ENCODE results near the gene BET1L. TPM values are rescaled to one million over a fixed set of nuclear protein-coding genes. Genes with fewer than 3 reads are reported as not detected.

The BET1L gene
- total RNA-seq = 42.0 and 48.7 TPM in 2 replicates

- Mint-ChIP-seq H3K9me3 (no peaks in the 10 kb centered on the region), H3K27ac (peak within 1 kb of the TSS; percentile 98), H3K4me3 (peak within 1 kb of the TSS; percentile 89), H3K4me1 (ENCODE audit: low read depth) (peaks cover 55% of the 10 kb centered on the region), H3K36me3 (ENCODE audit: low read depth) (peaks cover 35% of the 10 kb centered on the region), H3K27me3 (ENCODE audit: insufficient read depth) (no peaks in the 10 kb centered on the region)
- intact Hi-C loops (cut with micrococcal nuclease) = loop anchor here (1.0 to 5.0 kb wide), 7 partner anchors 29 to 600 kb away; partner anchors contain the start of genes PHRF1, PIDD1, PSMD13 and RNH1
- DNase-seq (ENCODE audit: low spot score) = peak; percentile 97
Measured at GRCh38 chr11:207208-207862, at the start of gene BET1L, which contains the start of gene RIC8A. TSS of gene BET1L (minus strand) at chr11:207399. CDS start at chr11:207321, 78 bp downstream. TSS of gene RIC8A (plus strand) at chr11:207708. CDS start at chr11:208855, 1,147 bp downstream.

- intact Hi-C loops (cut with micrococcal nuclease) = no loop called here
- Mint-ChIP-seq H3K4me1 (ENCODE audit: low read depth) (peaks cover 9% of the 10 kb centered on the region), H3K27me3 (ENCODE audit: insufficient read depth) (peaks cover 8% of the 10 kb centered on the region), H3K4me3 (no peak overlapping the region), H3K9me3 (no peaks in the 10 kb centered on the region), H3K27ac (no peak overlapping the region), H3K36me3 (ENCODE audit: low read depth) (peaks cover 29% of the 10 kb centered on the region)
- DNase-seq (ENCODE audit: low spot score) = no peak
Measured at GRCh38 chr11:255816-256215, 48.6 kb upstream of the BET1L start.

GRCh38 chr11:255176-255575 is 48.0 kb upstream of the BET1L start:
- no peak overlapping the region for H3K27ac Mint-ChIP-seq
- H3K4me3 Mint-ChIP-seq = no peak overlapping the region
- no peak for DNase-seq (ENCODE audit: low spot score)
- no peaks in the 10 kb centered on the region for H3K9me3 Mint-ChIP-seq
- peaks cover 34% of the 10 kb centered on the region for H3K36me3 Mint-ChIP-seq (ENCODE audit: low read depth)
- H3K4me1 Mint-ChIP-seq (ENCODE audit: low read depth) = peaks cover 15% of the 10 kb centered on the region
- peaks cover 8% of the 10 kb centered on the region for H3K27me3 Mint-ChIP-seq (ENCODE audit: insufficient read depth)
- intact Hi-C loops (cut with micrococcal nuclease) = no loop called here

GRCh38 chr11:253886-254270 is 46.7 kb upstream of the BET1L start:
- DNase-seq (ENCODE audit: low spot score) = no peak
- H3K4me1 Mint-ChIP-seq (ENCODE audit: low read depth) = peaks cover 21% of the 10 kb centered on the region
- peak overlapping the region; percentile 34 for H3K27ac Mint-ChIP-seq
- H3K36me3 Mint-ChIP-seq (ENCODE audit: low read depth) = peaks cover 40% of the 10 kb centered on the region
- H3K9me3 Mint-ChIP-seq = no peaks in the 10 kb centered on the region
- peaks cover 8% of the 10 kb centered on the region for H3K27me3 Mint-ChIP-seq (ENCODE audit: insufficient read depth)
- no peak overlapping the region for H3K4me3 Mint-ChIP-seq
- intact Hi-C loops (cut with micrococcal nuclease) = loop anchor here (5.0 kb wide), 1 partner anchor 33 kb away; the partner anchor contains the start of gene PGGHG

- H3K27me3 Mint-ChIP-seq (ENCODE audit: insufficient read depth) = peaks cover 5% of the 10 kb centered on the region
- DNase-seq (ENCODE audit: low spot score) = no peak
- H3K4me1 Mint-ChIP-seq (ENCODE audit: low read depth) = peaks cover 26% of the 10 kb centered on the region
- no peak overlapping the region for H3K4me3 Mint-ChIP-seq
- intact Hi-C loops (cut with micrococcal nuclease) = loop anchor here (5.0 kb wide), 1 partner anchor 34 kb away; the partner anchor contains the start of gene PGGHG
- H3K36me3 Mint-ChIP-seq (ENCODE audit: low read depth) = peaks cover 46% of the 10 kb centered on the region
- no peaks in the 10 kb centered on the region for H3K9me3 Mint-ChIP-seq
- H3K27ac Mint-ChIP-seq = no peak overlapping the region
Measured at GRCh38 chr11:253160-253885, 46.1 kb upstream of the BET1L start.

- DNase-seq (ENCODE audit: low spot score) = no peak
- Mint-ChIP-seq H3K27ac (no peak overlapping the region), H3K27me3 (ENCODE audit: insufficient read depth) (no peaks in the 10 kb centered on the region), H3K36me3 (ENCODE audit: low read depth) (peaks cover 51% of the 10 kb centered on the region), H3K4me1 (ENCODE audit: low read depth) (peaks cover 26% of the 10 kb centered on the region), H3K4me3 (no peak overlapping the region), H3K9me3 (no peaks in the 10 kb centered on the region)
- intact Hi-C loops (cut with micrococcal nuclease) = loop anchor here (5.0 kb wide), 1 partner anchor 35 kb away; the partner anchor contains the start of gene PGGHG
Measured at GRCh38 chr11:252666-253065, 45.5 kb upstream of the BET1L start.

GRCh38 chr11:251550-251949 is 44.4 kb upstream of the BET1L start:
- peaks cover 26% of the 10 kb centered on the region for H3K4me1 Mint-ChIP-seq (ENCODE audit: low read depth)
- no peaks in the 10 kb centered on the region for H3K9me3 Mint-ChIP-seq
- H3K4me3 Mint-ChIP-seq = no peak overlapping the region
- no peaks in the 10 kb centered on the region for H3K27me3 Mint-ChIP-seq (ENCODE audit: insufficient read depth)
- peaks cover 61% of the 10 kb centered on the region for H3K36me3 Mint-ChIP-seq (ENCODE audit: low read depth)
- H3K27ac Mint-ChIP-seq = peak overlapping the region; percentile 80
- intact Hi-C loops (cut with micrococcal nuclease) = loop anchor here (2.0 to 5.0 kb wide), 3 partner anchors 36 to 103 kb away; partner anchors contain the start of gene PGGHG
- no peak for DNase-seq (ENCODE audit: low spot score)

GRCh38 chr11:250740-251299 is 43.6 kb upstream of the BET1L start:
- intact Hi-C loops (cut with micrococcal nuclease) = loop anchor here (2.0 to 5.0 kb wide), 3 partner anchors 36 to 104 kb away; partner anchors contain the start of gene PGGHG
- Mint-ChIP-seq H3K9me3 (no peaks in the 10 kb centered on the region), H3K36me3 (ENCODE audit: low read depth) (peaks cover 64% of the 10 kb centered on the region), H3K27me3 (ENCODE audit: insufficient read depth) (no peaks in the 10 kb centered on the region), H3K4me3 (no peak overlapping the region), H3K27ac (peak overlapping the region; percentile 1), H3K4me1 (ENCODE audit: low read depth) (peaks cover 26% of the 10 kb centered on the region)
- peak; percentile 65 for DNase-seq (ENCODE audit: low spot score)

GRCh38 chr11:250274-250673 is 43.1 kb upstream of the BET1L start:
- Mint-ChIP-seq H3K9me3 (no peaks in the 10 kb centered on the region), H3K27ac (no peak overlapping the region), H3K27me3 (ENCODE audit: insufficient read depth) (no peaks in the 10 kb centered on the region), H3K4me3 (no peak overlapping the region), H3K4me1 (ENCODE audit: low read depth) (peaks cover 28% of the 10 kb centered on the region), H3K36me3 (ENCODE audit: low read depth) (peaks cover 69% of the 10 kb centered on the region)
- DNase-seq (ENCODE audit: low spot score) = no peak
- intact Hi-C loops (cut with micrococcal nuclease) = loop anchor here (2.0 to 5.0 kb wide), 3 partner anchors 37 to 105 kb away; partner anchors contain the start of gene PGGHG

- no peaks in the 10 kb centered on the region for H3K9me3 Mint-ChIP-seq
- no peak for DNase-seq (ENCODE audit: low spot score)
- H3K4me1 Mint-ChIP-seq (ENCODE audit: low read depth) = peaks cover 37% of the 10 kb centered on the region
- no peaks in the 10 kb centered on the region for H3K27me3 Mint-ChIP-seq (ENCODE audit: insufficient read depth)
- intact Hi-C loops (cut with micrococcal nuclease) = no loop called here
- peaks cover 75% of the 10 kb centered on the region for H3K36me3 Mint-ChIP-seq (ENCODE audit: low read depth)
- no peak overlapping the region for H3K4me3 Mint-ChIP-seq
- H3K27ac Mint-ChIP-seq = peak overlapping the region; percentile 6
Measured at GRCh38 chr11:249062-249461, 41.9 kb upstream of the BET1L start.

GRCh38 chr11:244376-244775 is 37.2 kb upstream of the BET1L start:
- intact Hi-C loops (cut with micrococcal nuclease) = loop anchor here (1.0 kb wide), 1 partner anchor 8 kb away; the partner anchor contains the start of genes PSMD13 and SIRT3
- DNase-seq (ENCODE audit: low spot score) = no peak
- peak overlapping the region; percentile 46 for H3K27ac Mint-ChIP-seq
- H3K4me1 Mint-ChIP-seq (ENCODE audit: low read depth) = peaks cover 56% of the 10 kb centered on the region
- no peak overlapping the region for H3K4me3 Mint-ChIP-seq
- H3K36me3 Mint-ChIP-seq (ENCODE audit: low read depth) = peaks cover 76% of the 10 kb centered on the region
- H3K27me3 Mint-ChIP-seq (ENCODE audit: insufficient read depth) = no peaks in the 10 kb centered on the region
- no peaks in the 10 kb centered on the region for H3K9me3 Mint-ChIP-seq

GRCh38 chr11:241634-242033 is 34.4 kb upstream of the BET1L start:
- Mint-ChIP-seq H3K27me3 (ENCODE audit: insufficient read depth) (no peaks in the 10 kb centered on the region), H3K9me3 (no peaks in the 10 kb centered on the region), H3K4me1 (ENCODE audit: low read depth) (peaks cover 63% of the 10 kb centered on the region), H3K4me3 (peak overlapping the region; percentile 16), H3K27ac (peak overlapping the region; percentile 65), H3K36me3 (ENCODE audit: low read depth) (peaks cover 61% of the 10 kb centered on the region)
- no peak for DNase-seq (ENCODE audit: low spot score)
- intact Hi-C loops (cut with micrococcal nuclease) = no loop called here
